Erythroblast (primary cell): ENCODE data around the gene GRP.

Experiments used
- GATA1 ChIP-seq: IDR thresholded peaks from 2 replicates; pipeline ENCODE4 v1.6.1; 2011; ENCODE audit warnings: low read depth, mild to moderate bottlenecking, control low read depth, low read length, moderate library complexity
- POLR2A ChIP-seq: IDR thresholded peaks from 2 replicates; pipeline ENCODE4 v1.6.1; 2011; ENCODE audit warnings: mild to moderate bottlenecking, low read length

DNA sequence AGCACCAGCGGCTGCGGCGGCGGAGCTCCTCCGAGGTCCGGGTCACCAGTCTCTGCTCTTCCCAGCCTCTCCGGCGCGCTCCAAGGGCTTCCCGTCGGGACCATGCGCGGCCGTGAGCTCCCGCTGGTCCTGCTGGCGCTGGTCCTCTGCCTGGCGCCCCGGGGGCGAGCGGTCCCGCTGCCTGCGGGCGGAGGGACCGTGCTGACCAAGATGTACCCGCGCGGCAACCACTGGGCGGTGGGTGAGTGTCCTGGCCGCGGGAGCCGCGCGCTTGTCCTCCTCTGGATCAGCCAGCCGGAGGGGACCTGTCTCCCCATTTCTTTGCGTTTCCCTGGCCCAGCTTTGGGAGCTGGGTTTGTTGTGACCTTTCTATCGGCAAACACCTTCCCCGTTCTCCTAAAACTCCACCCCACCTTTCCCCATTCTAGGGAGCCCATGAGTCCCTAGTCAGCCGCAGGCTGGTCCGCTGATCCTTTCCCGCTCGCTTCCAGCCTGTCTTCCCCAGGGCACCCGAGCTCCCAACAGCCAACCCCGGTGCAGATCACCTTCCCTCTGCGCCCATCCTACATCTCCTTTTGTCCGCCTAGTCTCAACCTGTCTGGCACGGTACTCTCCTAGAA lies 316 bp downstream of the GRP start:
- TF ChIP-seq POLR2A = no peak
- TF ChIP-seq GATA1 = no peak
